Activated CD8-positive, alpha-beta memory T cell treated with anti-CD3 and anti-CD28 coated beads for 1 hour (primary cell): ENCODE results near the gene THEM5.

Experiments used
- DNase-seq, 2 donors: peaks; one replicate each; pipeline ENCODE4 v3.0.0-alpha.2; 2020; ENCODE audit warnings: low read depth in 1 of 2; ENCODE audit errors: extremely low read depth in 1 of 2

The THEM5 gene

GRCh38 chr1:151841141-151841540 lies 12.4 kb downstream of the THEM5 start:
- DNase-seq: no peak

DNA sequence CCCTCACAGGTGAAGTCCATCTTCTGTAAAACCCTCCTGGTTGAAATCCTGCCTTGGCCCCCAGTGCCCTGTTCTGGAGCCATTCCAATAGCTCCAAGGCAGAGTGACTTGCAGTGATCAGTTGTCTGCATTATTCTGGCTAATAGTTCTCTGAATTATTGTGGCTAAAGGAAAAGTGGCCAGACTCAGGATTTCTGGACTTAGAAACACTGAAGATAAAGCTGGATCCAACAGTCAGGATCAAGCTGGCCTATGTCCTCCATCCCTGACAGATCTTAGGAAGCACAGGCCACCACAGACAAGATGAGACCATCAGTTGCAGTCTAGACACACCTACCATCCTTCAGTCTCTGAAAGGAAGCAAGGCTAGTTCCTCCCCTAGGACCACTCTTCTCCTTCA lies 13.1 kb downstream of the THEM5 start:
- DNase-seq: no peak

- DNase-seq: peak in 1 of 2 donors; percentile 44
Observed at GRCh38 chr1:151839457-151840403, 13.8 kb downstream of the THEM5 start, which contains the start of gene C2CD4D. TSS of gene C2CD4D (minus strand) at chr1:151839820. CDS start at chr1:151838989, 831 bp downstream.

- DNase-seq: no peak
Observed at GRCh38 chr1:151839082-151839412, 14.5 kb downstream of the THEM5 start.

DNA sequence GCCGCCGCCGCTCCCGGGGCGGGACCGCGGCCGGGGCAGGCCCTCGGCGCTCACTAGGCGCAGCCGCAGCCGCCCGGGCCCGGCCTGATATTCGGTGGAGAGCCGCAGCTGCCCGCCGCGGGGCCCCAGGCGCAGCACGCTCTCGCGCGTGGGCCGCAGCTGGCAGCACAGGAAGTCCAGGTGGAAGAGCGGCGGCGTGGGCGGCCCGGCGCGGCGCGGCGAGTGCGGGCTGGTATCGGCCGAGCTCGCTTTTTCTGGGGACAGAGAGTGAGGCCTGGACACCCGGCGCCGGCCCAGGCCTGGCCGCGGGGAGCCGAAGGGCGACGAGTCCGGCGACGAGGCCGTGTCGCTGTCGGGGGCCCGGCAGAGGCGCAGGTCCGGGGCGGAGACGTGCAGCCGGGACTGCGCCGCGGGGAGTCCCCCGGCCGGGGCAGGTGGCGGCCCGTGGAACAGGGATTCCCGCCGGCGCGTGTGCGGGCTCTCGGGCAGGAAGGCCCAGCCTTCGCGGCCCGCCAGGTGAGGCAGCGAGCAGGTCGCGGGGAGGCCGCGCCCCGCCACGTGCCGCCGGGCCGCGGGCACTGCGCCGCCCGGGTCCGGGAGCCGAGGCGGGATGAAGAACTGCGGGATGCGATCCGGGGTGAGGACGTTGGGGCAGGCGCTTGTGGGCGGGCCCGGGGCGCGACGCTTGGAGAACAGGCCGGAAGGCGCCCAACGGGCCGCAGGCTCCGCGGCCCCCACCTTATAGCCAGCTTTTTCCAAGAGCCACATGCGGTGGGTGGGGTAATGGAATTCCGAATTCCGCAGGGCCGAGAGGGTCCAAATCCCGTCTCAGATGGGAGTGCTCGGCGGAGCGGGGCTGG lies 15.1 kb downstream of the THEM5 start:
- no peak for DNase-seq

GRCh38 chr1:151837884-151838221 lies 15.7 kb downstream of the THEM5 start:
- no peak for DNase-seq

- DNase-seq: no peak
Observed at GRCh38 chr1:151837197-151837596, 16.3 kb downstream of the THEM5 start.

GRCh38 chr1:151835596-151835995 lies 17.9 kb downstream of the THEM5 start:
- DNase-seq: no peak

DNA sequence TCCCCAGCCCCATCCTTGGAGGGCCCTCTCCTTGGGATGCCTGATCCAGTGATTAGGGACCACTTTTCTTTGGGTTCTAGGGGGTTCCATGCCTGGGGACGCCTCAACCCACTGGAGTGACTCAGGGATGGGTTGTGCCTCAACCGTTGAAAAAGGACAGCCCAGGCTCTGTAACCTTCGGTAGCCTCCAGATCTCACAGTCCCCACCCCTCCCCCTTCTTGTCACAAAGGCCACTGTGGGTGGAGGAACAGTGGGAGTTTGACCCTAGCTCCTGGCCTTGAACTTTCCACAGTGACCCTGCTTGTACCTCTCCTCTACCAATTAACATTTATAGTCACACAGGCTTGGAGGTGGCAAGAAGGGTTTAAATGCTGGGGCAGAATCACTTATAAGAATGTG lies 19.3 kb downstream of the THEM5 start:
- DNase-seq: no peak

GRCh38 chr1:151833172-151833900 lies 20.2 kb downstream of the THEM5 start:
- DNase-seq: no peak

DNA sequence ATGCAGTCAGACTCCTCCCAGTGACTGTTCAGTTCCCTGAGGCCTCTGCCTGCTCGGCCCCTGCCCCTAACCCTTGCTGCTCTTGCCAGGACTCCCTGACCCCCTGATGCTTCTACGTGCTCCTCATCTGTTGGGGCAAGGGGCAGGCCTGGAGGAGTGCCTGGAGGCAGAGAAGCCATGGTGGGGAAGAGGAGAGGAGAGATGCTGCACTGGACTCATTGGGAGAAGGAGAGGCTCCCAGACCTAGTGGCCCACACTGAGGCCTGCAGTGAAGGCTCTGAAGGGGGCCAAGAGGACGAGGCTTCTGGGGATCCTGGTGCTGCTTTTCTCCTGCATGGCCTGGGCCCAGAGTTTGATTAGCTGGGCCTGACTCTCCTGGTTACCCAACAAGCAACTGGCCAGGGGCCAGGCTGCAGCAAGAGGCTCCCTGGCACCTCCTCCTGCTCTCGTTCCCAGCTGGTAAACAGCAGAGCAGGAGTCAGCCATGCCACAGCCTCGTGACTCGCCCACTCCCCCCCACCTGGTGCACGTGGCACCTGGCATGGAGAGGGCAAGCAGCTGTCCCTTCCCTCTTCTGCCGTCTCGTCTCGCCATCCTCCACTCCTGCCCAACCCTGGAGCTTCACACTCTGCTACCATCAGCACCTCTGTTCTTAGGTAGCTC lies 21.1 kb downstream of the THEM5 start:
- DNase-seq: no peak

DNA sequence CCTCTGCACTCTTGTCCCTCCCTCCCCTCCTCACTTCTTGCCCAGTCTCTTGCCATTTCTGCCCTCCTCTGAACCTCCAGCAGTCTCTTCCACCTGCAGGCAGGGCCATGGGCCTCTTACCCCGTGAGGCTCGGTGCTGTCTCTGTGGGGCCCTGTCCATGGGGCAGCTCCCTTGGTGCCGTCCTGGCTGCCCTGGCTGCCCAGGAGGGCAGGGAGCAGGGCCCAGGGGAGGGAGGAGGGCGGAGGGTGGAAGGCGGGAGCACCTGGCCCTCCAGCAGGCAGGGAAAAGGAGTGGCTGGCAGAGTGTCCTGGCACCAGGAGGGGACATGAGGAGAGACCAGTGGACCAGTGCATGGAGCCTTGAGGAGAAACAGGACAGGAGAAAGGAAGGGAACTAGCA lies 21.9 kb downstream of the THEM5 start, which contains the start of gene RORC:
Gene RORC, minus strand, starts transcription at position 198 of the 400 bp plus-strand sequence. Its CDS starts 38 bp downstream, at position 160.
- DNase-seq: no peak

DNA sequence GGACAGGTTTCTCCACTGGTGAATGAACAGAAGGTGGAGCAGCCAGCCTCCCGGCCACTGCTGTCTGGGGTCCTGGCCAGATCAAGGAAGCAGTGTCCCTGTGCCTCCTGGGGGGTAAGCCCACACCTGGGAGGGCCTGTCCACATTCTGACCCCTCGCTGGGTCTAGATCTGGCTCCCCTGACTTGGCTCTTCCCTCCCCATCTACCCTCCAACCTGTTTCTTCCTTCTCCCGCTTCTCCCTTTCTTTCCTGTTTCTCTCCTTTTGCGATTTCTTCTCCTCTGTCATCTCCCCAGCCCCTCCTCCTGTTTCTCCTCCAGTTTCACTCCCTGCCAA lies 22.3 kb downstream of the THEM5 start:
- DNase-seq: no peak

- no peak for DNase-seq
Observed at GRCh38 chr1:151830055-151830454, 23.5 kb downstream of the THEM5 start.

DNA sequence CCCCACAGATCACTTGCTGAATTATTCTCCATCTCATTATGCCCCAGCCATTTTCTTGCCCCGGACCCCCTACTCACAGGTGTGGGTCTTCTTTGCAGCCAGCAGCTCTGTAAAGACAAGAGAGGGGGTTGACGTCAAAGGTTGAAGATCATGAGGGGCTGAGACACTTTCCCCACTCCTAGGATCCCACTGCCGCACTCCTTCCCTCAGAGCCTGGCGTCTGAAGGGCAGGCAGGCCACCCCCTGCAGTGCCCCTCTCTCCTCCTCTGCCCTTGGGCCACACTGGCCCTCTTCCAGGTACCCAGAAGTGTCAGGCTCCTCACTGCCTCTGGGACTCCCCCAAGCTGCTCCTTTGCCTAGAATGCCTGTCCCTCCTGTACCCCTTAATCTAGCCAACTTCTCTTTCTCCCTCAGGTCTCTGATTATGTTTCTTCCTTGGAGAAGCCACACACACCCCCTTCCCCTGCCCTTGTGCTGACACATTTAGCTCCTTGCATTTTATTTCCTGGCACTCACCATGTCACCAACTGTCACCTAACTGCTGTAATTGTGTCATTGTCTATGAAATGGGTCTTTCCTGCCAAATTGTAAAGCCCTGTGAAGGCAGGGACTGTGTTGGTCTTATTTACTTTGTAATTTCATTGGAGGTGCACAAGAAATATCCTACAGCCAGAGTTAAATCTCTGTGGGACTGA lies 24.0 kb downstream of the THEM5 start:
- no peak for DNase-seq

- no peak for DNase-seq
Observed at GRCh38 chr1:151828921-151829320, 24.6 kb downstream of the THEM5 start.

GRCh38 chr1:151827853-151828252 lies 25.7 kb downstream of the THEM5 start:
- DNase-seq: no peak

- DNase-seq: no peak
Observed at GRCh38 chr1:151825751-151826660, 27.5 kb downstream of the THEM5 start.

- DNase-seq: no peak
Observed at GRCh38 chr1:151825204-151825603, 28.3 kb downstream of the THEM5 start.
